ENCODE data around the gene STK10.

The STK10 gene

GRCh38 chr5:172082180-172082579, 105.8 kb downstream of the STK10 start:
- no peak overlapping the region for H3K27ac ChIP-seq
- TF ChIP-seq ZFX (IDR thresholded peaks at IDR 0.05) (no peak), CTCF (conservative IDR thresholded peaks at IDR 0.05) (no peak)

- H3K27ac ChIP-seq: no peak overlapping the region
- TF ChIP-seq CTCF (conservative IDR thresholded peaks at IDR 0.05): no peak
- no peak for TF ChIP-seq ZFX (IDR thresholded peaks at IDR 0.05)
Measured at GRCh38 chr5:172079876-172080275, 108.1 kb downstream of the STK10 start.

GRCh38 chr5:172078726-172079345, 109.2 kb downstream of the STK10 start:
- H3K27ac ChIP-seq: no peak overlapping the region
- TF ChIP-seq ZFX (IDR thresholded peaks at IDR 0.05) (no peak), CTCF (conservative IDR thresholded peaks at IDR 0.05) (no peak)

GRCh38 chr5:172077664-172078425, 110.2 kb downstream of the STK10 start:
- no peak for TF ChIP-seq CTCF (conservative IDR thresholded peaks at IDR 0.05)
- TF ChIP-seq ZFX (IDR thresholded peaks at IDR 0.05): no peak
- H3K27ac ChIP-seq: no peak overlapping the region

- H3K27ac ChIP-seq: no peak overlapping the region
- TF ChIP-seq ZFX (IDR thresholded peaks at IDR 0.05) (no peak), CTCF (conservative IDR thresholded peaks at IDR 0.05) (no peak)
Measured at GRCh38 chr5:172076761-172077244, 111.2 kb downstream of the STK10 start.

GRCh38 chr5:172075656-172076055, 112.4 kb downstream of the STK10 start:
- no peak overlapping the region for H3K27ac ChIP-seq
- no peak for TF ChIP-seq CTCF (conservative IDR thresholded peaks at IDR 0.05)
- no peak for TF ChIP-seq ZFX (IDR thresholded peaks at IDR 0.05)

- no peak for TF ChIP-seq CTCF (conservative IDR thresholded peaks at IDR 0.05)
- TF ChIP-seq ZFX (IDR thresholded peaks at IDR 0.05): no peak
Measured at GRCh38 chr5:172074896-172075295, 113.1 kb downstream of the STK10 start.

More at GRCh38 chr5:172074896-172075295, 113.1 kb downstream of the STK10 start:
- no peak overlapping the region for H3K27ac ChIP-seq
